NCI-H128 (cell line): Measurements from ENCODE around the gene NRDE2.
"Not testable (repeated sequence)": the region's sequence is repeated elsewhere in the genome, so short reads cannot be mapped to it uniquely, and the experiment has no call there.

Experiments
- DNase-seq: peaks from one replicate; lab custom pipeline; 2025; ENCODE audit not compliant: unreplicated experiment; lab: John Stamatoyannopoulos, UW

Gene NRDE2

GRCh38 chr14:90342327-90342726, 10.6 kb upstream of the NRDE2 start:
- no peak for DNase-seq

- no peak for DNase-seq
Measured at GRCh38 chr14:90341784-90342183, 10.0 kb upstream of the NRDE2 start.

GRCh38 chr14:90341232-90341631, 9.5 kb upstream of the NRDE2 start:
- DNase-seq: not testable (repeated sequence)

GRCh38 chr14:90336985-90337384, 5.2 kb upstream of the NRDE2 start:
- DNase-seq: no peak

GRCh38 chr14:90336401-90336800, 4.7 kb upstream of the NRDE2 start:
- no peak for DNase-seq

GRCh38 chr14:90332271-90332584, 487 bp upstream of the NRDE2 start:
- no peak for DNase-seq

- no peak for DNase-seq
Measured at GRCh38 chr14:90330203-90331196, 1.2 kb downstream of the NRDE2 start.

GRCh38 chr14:90321891-90322290, 9.8 kb downstream of the NRDE2 start:
- DNase-seq: no peak

- no peak for DNase-seq
Measured at GRCh38 chr14:90319634-90320541, 11.9 kb downstream of the NRDE2 start.

GRCh38 chr14:90319173-90319572, 12.6 kb downstream of the NRDE2 start:
- DNase-seq: no peak

GRCh38 chr14:90318016-90318415, 13.7 kb downstream of the NRDE2 start:
- DNase-seq: no peak

GRCh38 chr14:90317286-90317685, 14.5 kb downstream of the NRDE2 start:
- no peak for DNase-seq

- DNase-seq: no peak
Measured at GRCh38 chr14:90308561-90308960, 23.2 kb downstream of the NRDE2 start.

- DNase-seq: no peak
Measured at GRCh38 chr14:90305176-90305601, 26.6 kb downstream of the NRDE2 start.

GRCh38 chr14:90304502-90304901, 27.2 kb downstream of the NRDE2 start:
- DNase-seq: no peak

- no peak for DNase-seq
Measured at GRCh38 chr14:90303473-90303872, 28.3 kb downstream of the NRDE2 start.

- no peak for DNase-seq
Measured at GRCh38 chr14:90302529-90303303, 29.0 kb downstream of the NRDE2 start.

GRCh38 chr14:90301668-90302090, 30.1 kb downstream of the NRDE2 start:
- no peak for DNase-seq

- no peak for DNase-seq
Measured at GRCh38 chr14:90301122-90301521, 30.6 kb downstream of the NRDE2 start.

- DNase-seq: no peak
Measured at GRCh38 chr14:90300611-90301047, 31.1 kb downstream of the NRDE2 start.

GRCh38 chr14:90299408-90299807, 32.3 kb downstream of the NRDE2 start:
- DNase-seq: no peak
